Uterus (tissue), 4 donors: Measurements from ENCODE around the gene PAX4. TPM values are rescaled to one million over a fixed set of nuclear protein-coding genes. Genes with fewer than 3 reads are reported as not detected.

Experiments used
- DNase-seq, 2 donors: peaks; one replicate each; pipeline ENCODE4 v3.0.0-alpha.2; 2019 to 2020
- H3K27ac ChIP-seq, 2 donors: fragments of 200-600 bp; sonication (generic); 1 replicate in 1 of 2; 2 replicates in 1 of 2; pipeline ENCODE4 v1.5.1; 2016 to 2018
- H3K27me3 ChIP-seq, 2 donors: fragments of 200-600 bp; sonication (generic); one replicate each; pipeline ENCODE4 v1.5.1; 2018 to 2019; ENCODE audit warnings: control low read depth in 1 of 2
- H3K36me3 ChIP-seq, 2 donors: fragments of 200-600 bp; sonication (generic); one replicate each; pipeline ENCODE4 v1.5.1; 2019; ENCODE audit warnings: control low read depth in 1 of 2
- H3K4me1 ChIP-seq, 2 donors: fragments of 200-600 bp; sonication (generic); one replicate each; pipeline ENCODE4 v1.5.1; 2018 to 2019; ENCODE audit warnings: control low read depth in 1 of 2
- H3K4me3 ChIP-seq, 2 donors: fragments of 200-600 bp; sonication (generic); 1 replicate in 1 of 2; 2 replicates in 1 of 2; pipeline ENCODE4 v1.5.1; 2018 to 2019; ENCODE audit warnings: mild to moderate bottlenecking in 1 of 2
- H3K9me3 ChIP-seq, 2 donors: fragments of 200-600 bp; sonication (generic); one replicate each; pipeline ENCODE4 v1.5.1; 2019; ENCODE audit warnings: control low read depth in 1 of 2
- CTCF ChIP-seq, 4 experiments: fragments of 200-600 bp in 2 of 4; fragments of 450-650 bp in 2 of 4; sonication (generic) in 2 of 4; IDR thresholded peaks; one replicate each; pipeline ENCODE4 v1.5.1; 2016 to 2019; ENCODE audit warnings: antibody characterized with exemption in 4 of 4, mild to moderate bottlenecking in 2 of 4, moderate library complexity in 1 of 4
- POLR2A ChIP-seq, 2 donors: fragments of 450-650 bp; IDR thresholded peaks; one replicate each; pipeline ENCODE4 v1.6.1; 2016; ENCODE audit warnings: antibody characterized with exemption in 2 of 2, mild to moderate bottlenecking in 1 of 2, moderate library complexity in 1 of 2
- intact Hi-C: fragments of 100-400 bp; cut with DNase I; formaldehyde crosslinking; loops from one replicate; pipeline ENCODE4 v1.15.1; 2023; ENCODE audit warnings: low total_unique reads
- total RNA-seq, 4 donors: library from RNA; depleted of rRNA in 3 of 4; stranded (reverse); fragments of >200 nt in 3 of 4; gene quantifications; one replicate each; pipeline versions ENCODE4 v1.1.0 to v1.2.4, GENCODE V29; 2014 to 2023
- donor health status: DM: yes; HTN: yes; CAD: no.

PAX4 gene
- total RNA-seq, 4 donors from 2014 or later: not detected

DNA sequence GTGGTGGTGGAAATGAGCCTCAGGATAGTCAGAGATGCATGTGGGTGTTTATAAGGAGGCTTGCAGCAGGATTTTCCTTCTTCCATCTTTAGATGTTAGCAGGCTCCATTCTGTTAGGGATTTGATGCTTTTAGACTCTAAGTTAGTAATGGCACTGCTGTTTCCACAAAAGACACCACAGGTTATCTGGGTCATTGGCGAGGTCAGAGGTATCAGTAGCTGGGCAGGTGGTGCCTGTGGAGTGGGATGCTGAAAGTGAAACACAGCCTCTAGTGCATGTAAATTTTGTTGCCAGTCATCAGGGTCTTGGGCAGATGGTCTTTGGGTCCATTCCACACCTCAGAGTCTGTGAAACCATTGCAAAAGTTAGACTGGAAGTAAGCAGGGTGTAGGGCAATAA, 833 bp upstream of the PAX4 start:
- intact Hi-C loops: no loop called here
- H3K4me1 ChIP-seq: no peaks in the 10 kb centered on the region
- H3K4me3 ChIP-seq: no peak overlapping the region
- no peaks in the 10 kb centered on the region for H3K9me3 ChIP-seq
- H3K27ac ChIP-seq: no peak overlapping the region
- H3K36me3 ChIP-seq: no peaks in the 10 kb centered on the region
- TF ChIP-seq CTCF (IDR thresholded peaks at IDR 0.05): no peak
- no peak for TF ChIP-seq POLR2A (IDR thresholded peaks at IDR 0.05)
- no peaks in the 10 kb centered on the region for H3K27me3 ChIP-seq
- DNase-seq: no peak

GRCh38 chr7:127616724-127617123, 1.2 kb downstream of the PAX4 start:
- Histone ChIP-seq H3K27me3 (no peaks in the 10 kb centered on the region), H3K4me1 (no peaks in the 10 kb centered on the region)
- intact Hi-C loops: no loop called here

GRCh38 chr7:127612263-127612662, 5.7 kb downstream of the PAX4 start:
- H3K36me3 ChIP-seq: no peaks in the 10 kb centered on the region
- H3K9me3 ChIP-seq: no peaks in the 10 kb centered on the region
- intact Hi-C loops: no loop called here
- no peak for TF ChIP-seq CTCF (IDR thresholded peaks at IDR 0.05)
- no peak overlapping the region for H3K4me3 ChIP-seq
- DNase-seq: no peak
- no peak overlapping the region for H3K27ac ChIP-seq
- H3K27me3 ChIP-seq: no peaks in the 10 kb centered on the region
- no peaks in the 10 kb centered on the region for H3K4me1 ChIP-seq

More at GRCh38 chr7:127616724-127617123, 1.2 kb downstream of the PAX4 start:
- no peak for DNase-seq
- Histone ChIP-seq H3K4me3 (no peak overlapping the region), H3K36me3 (no peaks in the 10 kb centered on the region), H3K9me3 (no peaks in the 10 kb centered on the region), H3K27ac (no peak overlapping the region)
- TF ChIP-seq POLR2A (IDR thresholded peaks at IDR 0.05) (no peak), CTCF (IDR thresholded peaks at IDR 0.05) (no peak)

GRCh38 chr7:127609297-127609696, 8.6 kb downstream of the PAX4 start:
- TF ChIP-seq POLR2A (IDR thresholded peaks at IDR 0.05): no peak
- TF ChIP-seq CTCF (IDR thresholded peaks at IDR 0.05): no peak
- no peak overlapping the region for H3K27ac ChIP-seq
- intact Hi-C loops: no loop called here

DNA sequence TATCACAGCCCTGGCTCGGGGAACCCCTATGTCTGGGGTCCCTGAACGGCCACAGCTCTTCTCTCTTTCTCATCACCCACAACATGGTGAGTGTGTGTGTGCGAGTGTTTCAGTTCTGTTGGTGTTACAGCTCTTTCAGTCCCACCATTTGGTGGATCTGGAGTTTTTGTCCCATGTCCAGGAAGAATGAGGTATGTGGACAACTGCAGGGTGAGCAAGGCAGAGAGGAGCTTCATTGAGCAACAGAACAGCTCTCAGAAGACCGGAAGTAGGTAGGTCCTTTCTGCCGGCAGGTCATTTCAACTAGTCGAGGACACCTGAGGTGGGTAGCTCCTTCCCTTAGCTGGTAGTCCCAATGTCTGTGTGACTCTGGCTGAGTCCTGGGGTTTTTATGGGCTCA, 9.5 kb downstream of the PAX4 start:
- no peaks in the 10 kb centered on the region for H3K36me3 ChIP-seq
- no peaks in the 10 kb centered on the region for H3K9me3 ChIP-seq
- no peak overlapping the region for H3K27ac ChIP-seq
- no peaks in the 10 kb centered on the region for H3K4me1 ChIP-seq
- intact Hi-C loops: no loop called here
- TF ChIP-seq CTCF (IDR thresholded peaks at IDR 0.05) (no peak), POLR2A (IDR thresholded peaks at IDR 0.05) (no peak)
- no peak for DNase-seq
- no peak overlapping the region for H3K4me3 ChIP-seq
- no peaks in the 10 kb centered on the region for H3K27me3 ChIP-seq

More at GRCh38 chr7:127609297-127609696, 8.6 kb downstream of the PAX4 start:
- no peaks in the 10 kb centered on the region for H3K9me3 ChIP-seq
- no peaks in the 10 kb centered on the region for H3K27me3 ChIP-seq
- H3K4me3 ChIP-seq: no peak overlapping the region
- H3K4me1 ChIP-seq: no peaks in the 10 kb centered on the region
- H3K36me3 ChIP-seq: no peaks in the 10 kb centered on the region
- DNase-seq: no peak
